NCI-H2029 treated with DMSO at 0.1 percent for 48 hours (cell line): ENCODE measurements around the gene SELPLG.
"Not testable (repeated sequence)": the region's sequence is repeated elsewhere in the genome, so short reads cannot be mapped to it uniquely, and the experiment has no call there.

Source experiments
- DNase-seq: peaks from one replicate; lab custom pipeline; 2025; lab: John Stamatoyannopoulos, UW

Gene SELPLG

DNA sequence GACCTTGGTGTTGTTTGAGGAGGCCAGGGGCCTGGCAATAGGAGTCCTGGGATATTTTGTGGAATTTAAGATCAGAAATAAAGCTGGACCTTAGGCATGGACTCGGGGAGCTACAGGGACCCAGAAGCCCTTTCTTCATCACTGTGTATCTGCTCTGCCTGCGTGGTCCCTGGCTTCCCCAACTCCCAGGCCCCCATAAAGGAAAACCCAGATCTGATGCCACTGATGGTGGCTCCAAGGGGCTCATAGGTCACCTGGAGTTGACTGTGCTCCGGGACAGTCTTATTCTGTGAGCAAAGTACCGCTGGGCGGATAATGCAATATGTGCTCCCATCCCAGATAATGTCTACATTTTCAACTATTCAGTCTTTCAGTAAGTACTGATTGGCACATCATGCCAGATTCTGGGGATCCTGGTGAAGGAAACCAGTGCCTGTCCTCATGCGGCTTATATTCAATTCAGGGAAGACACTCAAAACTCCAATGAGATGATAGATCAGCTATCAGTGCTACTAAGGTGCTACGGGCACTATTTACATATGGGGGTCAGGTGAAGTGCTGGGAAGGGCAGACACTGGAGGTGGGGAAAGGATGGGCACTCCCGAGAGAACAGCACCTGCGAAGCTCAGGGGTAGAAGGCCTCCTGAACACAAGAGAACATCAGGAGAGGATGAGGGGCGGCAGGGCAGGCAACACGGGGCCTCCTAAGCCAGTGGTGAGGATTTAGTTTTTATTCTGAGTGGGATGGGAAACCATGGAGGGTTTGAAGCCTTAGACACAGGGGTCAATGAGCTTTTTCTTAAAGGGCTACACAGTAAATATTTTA lies 5.5 kb upstream of the SELPLG start:
- DNase-seq, result no peak

DNA sequence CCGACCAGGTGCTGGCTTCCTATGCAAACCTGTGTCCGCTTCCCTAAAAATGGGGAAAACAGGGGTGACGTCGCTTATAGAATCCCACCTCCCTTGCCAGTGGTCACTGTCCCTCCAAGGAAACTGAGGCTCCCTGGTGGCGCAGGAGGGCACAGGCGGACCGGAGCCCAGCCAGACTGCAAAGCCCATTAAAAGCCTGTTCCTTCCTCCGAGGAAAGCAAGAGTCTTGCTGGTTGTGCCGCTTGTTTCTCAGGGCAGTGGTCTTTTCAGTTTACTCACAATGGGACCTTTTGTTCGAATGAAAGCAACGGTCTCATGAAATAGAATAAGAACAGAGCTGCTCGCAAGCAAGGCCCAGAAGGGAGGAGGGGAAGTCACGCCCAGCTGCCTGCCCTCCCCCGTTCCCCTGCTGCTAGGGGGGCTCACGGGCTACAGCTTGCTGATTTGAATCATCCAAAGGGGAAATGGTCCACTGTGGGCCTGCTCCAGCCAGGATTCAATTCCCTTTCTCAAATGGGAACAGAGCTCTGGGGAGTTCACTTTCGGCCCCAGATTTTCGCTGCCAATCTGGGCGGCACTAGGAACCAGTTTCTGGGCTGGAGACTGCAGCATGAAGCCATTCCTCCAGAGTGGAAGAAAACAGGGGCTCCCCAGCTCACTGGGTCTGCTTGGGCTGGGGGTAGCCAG lies 4.6 kb upstream of the SELPLG start:
- DNase-seq, result no peak

DNA sequence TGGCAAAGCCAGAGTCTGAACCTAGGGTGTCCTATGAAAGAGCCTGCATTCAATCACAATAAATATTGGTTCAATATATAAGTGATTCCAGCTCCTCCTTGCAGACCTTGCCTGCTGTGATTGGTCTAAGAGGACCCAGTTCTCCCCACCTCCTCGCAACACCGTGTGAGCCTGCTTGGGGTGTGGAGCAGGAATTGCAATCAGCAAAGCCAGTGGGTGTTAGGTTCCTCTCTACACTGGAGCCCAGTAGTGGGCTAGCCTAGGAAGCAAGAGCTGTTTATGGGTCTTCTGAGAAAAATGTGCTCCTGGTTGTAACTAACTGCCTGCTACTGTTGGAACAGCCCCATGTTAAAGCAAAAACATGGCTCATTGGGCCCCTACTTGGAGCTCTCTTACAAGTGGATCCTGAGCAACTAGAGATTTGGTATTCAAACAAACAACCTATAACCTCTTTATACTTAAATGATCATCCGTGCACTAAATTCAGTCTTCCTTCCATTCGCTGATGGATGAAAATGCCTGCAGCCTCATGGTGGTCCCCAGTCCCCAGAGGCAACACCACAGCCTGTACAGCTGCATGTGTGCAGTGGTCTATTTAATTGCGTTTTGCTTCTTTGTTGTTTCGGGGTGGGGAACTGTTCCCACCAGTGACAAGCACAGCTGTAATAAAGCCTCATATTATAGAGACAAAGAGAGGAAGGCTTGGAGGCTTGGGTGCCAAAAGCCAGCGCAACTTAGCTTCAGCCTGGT lies 3.7 kb upstream of the SELPLG start:
- no peak for DNase-seq

DNA sequence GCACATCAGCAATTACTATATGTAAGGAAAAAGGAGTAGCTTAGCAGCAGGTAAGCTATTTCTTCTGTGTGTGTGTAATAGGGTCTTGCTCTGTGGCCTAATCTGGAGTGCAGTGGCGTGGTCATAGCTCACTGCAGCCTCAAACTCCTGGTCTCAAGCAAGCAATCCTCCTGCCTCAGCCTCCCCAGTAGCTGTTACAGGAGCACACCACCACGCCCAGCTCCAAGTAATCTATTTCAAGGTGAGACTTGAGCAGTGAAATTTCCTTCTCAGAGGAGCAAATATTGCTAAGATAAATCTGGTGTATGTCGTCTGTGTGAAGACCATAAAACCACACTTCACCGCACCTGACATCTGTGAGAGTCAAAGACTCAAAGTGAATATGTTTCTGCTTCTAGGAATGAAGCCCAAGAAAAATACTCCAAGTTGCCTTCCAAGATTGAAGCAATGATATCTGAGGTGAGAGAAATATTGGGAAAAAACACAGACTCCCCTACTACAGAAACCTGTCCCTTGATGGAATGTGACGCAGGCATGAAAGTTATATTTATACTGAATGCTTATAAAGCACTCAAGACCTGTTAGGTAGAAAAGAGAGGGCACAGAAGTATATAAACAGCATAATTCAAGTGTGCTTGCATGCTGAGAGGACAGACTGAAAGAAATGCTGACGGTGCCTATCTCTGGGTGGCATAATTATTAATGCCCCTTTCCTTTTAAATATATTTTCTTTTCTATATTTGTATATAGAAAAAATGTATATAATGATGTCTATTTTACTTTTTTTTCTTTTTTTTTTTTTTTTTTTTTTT lies 2.5 kb upstream of the SELPLG start:
- no peak for DNase-seq

DNA sequence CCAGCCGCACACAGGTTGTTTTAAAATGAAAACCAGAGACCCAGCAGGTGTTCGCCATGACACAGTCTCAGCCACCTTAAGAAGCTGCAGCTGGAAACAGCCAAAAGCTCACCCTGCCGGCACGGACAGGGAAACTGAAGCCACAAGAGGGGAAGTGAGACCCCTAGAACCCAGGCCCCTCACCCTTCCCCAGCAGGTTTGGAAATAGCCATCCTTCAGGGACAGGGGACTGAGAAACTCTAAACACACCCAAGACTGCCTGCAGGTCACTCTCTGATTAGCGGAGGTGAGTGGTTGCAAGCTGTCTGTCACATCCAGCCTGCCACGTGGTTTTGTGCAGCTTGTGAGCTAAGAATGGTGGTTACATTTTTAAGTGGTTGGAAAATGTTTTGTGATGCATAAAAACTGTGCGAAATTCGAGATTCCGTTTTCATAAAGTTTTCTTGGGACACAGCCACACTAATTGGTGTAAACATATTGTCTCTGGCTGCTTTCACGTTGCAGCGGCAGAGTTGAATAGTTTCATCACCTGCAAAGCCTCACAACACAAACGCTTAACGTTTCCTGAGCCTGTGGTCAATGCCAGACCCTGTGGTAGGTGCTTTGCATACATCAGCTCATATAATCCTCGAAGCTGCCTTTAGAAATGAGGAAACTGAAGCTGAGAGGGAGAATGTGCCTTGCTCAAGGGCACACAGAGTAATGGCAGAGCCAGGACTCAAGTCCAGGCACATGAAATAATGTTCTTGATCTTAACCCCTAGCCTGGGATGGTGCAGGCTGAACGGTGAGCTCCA lies 1.7 kb upstream of the SELPLG start:
- DNase-seq, result no peak

DNA sequence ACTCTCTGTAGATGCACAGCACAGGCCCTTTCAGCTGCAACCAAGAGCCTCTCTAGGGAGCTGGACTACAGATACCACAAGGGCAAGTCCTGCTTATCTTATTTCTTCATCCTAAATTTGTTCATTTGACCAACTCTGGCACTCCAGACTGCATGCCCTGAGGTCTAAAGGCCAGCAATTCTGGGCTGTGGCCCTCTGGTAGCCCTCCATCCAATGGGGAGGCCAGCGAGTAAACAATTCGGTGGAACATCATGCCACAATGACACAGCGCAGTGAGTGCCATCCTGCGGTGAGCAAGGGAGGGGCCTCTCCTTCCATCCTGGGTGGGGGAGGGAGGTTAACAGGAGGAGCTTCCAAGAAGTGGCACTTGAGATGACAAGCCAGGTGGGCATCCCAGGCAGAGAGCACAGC lies 652 bp upstream of the SELPLG start:
- no peak for DNase-seq

DNA sequence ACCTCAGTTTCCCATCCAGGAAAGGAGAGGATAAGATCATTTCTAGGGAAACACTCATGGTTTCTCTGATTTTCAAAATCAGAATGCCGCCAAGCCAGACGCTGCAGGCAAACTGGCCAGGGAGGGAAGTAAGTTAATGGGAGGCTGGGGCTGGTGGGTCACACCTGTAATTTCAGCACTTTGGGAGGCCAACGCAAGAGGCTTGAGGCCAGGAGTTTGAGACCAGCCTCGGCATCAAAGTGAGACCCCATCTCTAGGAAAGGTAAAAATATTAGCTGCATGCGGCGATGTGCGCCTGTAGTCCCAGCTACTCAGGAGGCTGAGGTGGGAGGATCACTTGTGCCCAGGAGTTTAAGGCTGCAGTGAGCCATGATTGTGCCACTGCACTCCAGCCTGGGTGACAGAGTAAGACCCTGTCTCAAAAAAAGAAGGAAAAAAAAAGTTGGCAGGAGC lies 587 bp downstream of the SELPLG start:
- DNase-seq, result no peak

DNA sequence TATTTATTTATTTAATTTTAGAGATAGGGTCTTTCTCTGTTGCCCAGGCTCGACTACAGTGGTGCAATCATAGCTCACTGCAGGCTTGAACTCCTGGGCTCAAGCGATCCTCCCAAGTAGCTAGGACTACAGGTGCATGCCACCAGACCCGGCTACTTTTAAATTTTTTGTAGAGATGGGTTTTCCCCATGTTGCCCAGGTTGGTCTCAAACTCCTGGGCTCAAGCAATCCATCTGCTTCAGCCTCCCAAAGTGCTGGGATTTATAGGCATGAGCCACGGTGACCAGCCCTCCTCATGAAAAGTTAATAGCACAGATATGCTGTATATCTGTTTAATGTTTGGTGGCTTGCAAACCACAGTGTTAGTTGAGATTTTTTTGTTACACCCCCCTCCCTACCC lies 2.4 kb downstream of the SELPLG start:
- DNase-seq, result not testable (repeated sequence)

DNA sequence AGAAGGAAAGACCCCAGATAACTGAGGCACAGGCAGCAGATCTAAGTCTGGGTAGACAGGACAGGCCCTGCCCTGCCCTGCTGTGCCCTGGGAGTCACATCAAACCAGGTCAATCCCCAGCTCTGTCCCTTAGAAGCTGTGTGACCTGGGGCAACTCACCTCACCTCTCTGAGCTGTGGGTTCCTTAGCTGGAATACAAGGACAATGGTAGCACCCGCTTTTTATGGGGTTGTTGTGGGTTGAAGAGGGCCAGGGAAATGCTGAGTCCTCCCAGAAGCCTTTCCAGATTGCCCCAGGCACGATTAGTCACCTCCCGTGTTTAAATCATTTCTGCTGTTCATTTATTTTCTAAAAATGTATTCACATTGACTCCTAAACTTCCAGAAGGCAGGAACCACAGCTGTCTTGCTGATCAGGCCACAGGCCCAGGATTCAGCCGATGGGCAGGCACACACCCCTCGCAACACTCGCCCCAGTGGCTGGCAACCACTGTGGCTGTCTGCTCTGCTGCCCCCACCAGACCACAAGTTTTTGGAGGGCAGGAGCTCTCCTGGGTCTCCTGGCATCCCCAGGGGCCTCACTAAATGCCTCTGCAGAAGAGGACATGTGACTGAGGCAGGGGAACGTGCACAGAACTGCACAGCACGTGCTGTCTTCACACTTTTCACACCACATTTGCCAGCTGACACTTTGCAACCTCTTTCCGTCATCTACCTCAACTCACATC lies 3.0 kb downstream of the SELPLG start:
- no peak for DNase-seq

DNA sequence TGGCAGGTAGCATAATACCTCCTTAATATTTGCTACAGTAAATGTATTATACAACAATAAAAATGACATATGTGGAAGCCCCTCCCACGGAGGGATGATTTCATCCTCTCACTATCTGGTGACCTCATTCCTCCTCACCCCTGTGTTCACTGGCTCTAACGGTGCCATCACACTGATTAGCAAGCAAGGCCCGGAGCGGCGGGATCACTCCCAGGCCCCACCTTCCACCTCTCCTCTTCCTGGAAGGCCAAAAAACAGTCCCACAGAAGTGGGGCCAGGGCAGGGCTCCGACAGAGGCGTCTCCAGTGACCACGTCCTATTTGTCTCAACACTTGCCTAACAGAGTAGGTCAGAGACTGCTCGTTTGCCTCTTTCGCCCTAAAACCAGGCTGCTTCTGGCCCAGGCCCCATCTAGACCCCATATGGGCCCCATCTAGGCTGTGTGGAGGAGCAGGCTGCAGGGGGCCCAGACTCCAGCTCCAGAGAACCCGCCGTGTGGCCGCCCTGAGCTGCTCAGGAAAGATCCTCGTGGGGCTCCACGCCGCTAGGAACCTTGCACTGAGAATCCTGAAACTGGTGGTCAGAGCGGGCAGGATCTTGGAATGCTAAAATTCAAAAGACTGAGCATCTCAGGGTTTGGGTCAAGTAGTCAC lies 3.7 kb downstream of the SELPLG start:
- no peak for DNase-seq

DNA sequence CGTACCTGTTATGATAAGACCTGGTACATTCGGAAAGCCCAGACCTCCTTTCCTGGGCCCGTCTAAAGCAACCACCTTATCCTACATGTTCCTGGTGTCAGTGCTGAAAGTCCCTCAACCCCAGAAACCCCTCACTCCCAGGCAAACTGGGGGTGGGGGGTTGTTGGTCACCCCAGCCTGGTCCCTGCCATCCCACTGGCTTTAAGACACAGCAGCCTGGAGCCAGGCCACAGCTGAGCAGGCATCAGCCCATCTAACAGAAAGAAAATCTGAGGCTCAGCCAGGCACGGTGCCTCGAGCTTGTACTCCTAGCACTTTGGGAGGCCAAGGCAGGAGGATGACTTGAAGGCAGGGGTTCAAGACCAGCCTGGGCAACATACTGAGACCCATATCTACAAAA lies 4.5 kb downstream of the SELPLG start:
- no peak for DNase-seq

DNA sequence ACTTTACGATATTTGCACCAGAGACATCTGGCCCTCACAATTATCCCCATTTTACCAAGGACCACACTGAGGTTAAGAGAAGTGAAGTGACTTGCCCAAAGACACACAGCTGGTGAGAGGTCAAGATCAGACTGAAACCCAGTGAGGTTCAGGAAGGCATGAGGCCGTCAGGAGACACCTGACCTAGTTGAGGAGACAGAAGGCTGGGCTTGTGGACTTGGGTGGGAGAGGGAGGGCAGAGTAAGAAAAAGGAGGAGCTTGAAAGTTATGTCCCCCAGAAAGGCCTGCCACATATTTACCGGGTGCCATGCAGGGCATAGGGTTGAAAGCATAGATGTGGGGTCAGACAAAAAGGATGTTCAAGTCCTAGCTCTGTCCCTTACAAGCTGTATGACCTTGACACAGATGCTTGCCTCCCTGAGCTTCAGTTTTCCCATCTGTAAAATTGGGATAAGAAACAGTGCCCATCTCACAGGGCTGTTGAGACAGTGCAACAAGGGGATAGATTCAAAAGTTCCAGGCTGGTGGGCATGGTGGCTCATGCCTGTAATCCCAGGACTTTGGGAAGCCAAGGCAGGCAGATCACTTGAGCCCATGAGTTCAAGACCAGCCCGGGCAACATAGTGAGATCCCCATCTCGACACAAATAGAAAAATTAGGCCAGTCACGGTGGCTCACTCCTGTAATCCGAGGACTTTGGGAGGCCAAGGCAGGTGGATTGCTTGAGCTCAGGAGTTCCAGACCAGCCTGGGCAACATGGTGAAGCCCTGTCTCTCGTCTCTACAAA lies 6.4 kb downstream of the SELPLG start:
- no peak for DNase-seq

DNA sequence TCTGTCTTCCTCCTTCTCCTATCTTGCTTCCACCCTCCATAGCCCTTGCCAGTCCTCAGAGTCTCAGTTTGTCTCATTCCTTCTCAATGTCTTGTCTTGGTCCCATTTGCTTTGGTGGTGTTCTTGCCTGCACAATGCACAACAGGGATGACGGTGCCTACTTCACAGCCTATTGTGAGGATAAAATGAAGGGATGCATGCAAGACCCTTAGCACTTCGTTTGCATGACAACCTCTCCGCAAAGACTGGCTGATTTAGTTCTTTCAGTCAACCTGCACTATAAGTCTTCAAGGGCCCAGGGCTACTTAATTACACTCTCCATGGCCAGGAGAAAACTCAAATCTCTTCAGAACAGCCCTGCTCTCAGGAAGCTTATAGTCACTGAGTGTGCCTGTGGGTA lies 8.5 kb downstream of the SELPLG start:
- DNase-seq, result no peak

DNA sequence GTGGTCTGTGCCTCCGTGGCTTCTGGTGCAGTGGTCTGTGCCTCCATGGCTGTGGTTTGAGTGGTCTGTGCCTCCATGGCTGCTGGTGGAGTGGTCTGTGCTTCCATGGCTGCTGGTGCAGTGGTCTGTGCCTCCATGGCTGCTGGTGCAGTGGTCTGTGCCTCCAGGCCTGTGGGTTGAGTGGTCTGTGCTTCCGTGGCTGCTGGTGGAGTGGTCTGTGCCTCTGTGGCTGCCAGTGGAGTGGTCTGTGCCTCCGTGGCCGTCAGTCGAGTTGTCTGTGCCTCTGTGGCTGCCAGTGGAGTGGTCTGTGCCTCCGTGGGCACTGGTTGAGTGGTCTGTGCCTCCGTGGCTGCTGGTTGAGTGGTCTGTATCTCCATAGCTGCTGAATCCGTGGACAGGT lies 10.1 kb downstream of the SELPLG start:
- no peak for DNase-seq

DNA sequence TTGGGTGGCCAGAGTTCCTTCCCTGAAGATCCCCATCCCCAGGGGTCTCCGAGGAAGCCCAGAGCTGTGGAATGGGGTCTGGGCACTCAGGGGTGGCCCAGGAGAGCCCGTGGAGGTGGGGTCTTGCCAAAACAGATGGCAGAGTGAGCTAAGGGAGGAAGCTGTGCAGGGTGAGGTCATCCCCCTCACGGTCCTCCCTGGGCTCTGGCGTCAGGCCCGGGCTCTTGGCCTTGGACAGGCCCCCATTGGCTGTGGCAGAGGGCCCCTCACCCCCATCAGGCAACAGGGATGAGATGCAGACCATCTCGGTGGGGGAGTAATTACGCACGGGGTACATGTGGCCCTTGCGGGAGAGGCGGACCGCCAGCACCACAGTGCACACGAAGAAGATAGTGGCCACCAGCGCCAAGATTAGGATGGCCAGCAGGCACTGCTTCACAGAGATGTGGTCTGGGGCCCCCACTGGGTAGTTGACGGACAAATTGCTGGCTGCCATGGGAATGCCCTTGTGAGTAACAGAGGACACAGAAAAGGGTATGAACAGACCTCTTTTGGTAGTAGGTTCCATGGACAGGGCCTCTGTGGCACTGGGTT lies 10.7 kb downstream of the SELPLG start:
- DNase-seq, result no peak

DNA sequence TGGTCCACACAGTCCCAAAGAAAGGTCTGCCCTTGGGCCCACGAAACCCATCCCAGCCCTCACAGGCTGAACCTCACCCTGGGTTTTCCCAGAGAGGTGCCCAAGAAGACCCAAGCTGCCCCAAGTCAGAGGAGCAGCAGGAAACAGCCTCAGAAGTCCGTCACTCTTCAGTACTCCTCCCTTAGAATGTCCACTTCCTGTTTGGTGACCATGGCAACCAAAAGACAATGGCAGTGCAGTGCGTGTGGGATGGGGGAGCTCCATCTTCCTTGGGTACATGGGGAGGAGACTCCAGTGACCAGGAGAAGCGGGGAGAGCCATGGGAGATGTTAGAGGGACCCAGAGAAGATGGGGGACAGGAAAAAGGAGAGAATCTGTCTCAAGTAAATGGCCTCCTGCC lies 11.3 kb downstream of the SELPLG start:
- DNase-seq, result no peak

DNA sequence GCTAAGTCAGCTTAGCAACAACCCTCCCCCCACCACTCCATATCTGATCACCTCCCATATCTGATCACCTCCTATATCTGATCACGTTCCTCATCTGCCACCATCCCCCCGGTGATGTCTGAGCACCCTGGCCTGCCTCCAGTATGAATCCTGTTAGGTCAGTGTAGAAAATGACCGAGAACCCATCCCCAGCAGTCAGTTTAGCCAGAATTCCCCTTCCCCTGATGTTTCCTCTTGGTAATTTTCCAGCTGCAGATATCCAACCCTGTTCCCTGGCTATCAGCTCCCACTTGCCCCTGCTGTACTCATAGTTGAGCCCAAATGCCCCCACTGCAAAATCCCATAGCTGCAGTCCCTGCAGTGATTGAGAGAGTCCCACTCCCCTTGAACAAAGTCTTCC lies 12.5 kb downstream of the SELPLG start:
- no peak for DNase-seq

DNA sequence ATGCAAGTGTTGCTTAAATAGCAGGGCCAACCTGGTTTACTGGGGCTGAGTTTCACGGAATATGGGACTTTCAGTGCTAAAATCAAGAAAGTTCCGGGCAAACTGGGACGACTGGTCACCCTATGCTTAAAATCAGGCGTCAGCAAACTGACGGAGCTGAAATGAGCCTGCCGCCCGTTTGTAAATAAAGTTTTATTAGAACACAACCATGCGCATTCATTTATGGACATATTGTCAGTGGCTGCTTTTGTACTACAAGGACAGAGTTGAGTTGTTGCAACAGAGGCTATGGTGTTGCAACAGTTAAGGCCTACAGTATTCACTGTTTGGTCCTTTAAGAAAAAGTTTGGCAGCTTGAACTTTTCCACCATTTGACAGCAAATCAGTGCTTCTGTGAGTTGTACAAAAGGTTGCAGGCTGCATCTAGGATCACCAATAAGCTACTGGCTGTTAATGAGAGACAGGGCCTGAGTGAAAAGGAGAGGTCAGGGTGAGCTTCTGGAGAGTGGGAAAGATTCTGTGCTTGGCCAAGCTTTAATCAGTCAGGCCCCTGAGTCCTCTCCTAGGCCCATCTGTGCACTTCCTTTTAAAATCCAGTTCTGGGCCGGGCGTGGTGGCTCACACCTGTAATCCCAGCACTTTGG lies 13.3 kb downstream of the SELPLG start:
- DNase-seq, result no peak
